Breast epithelium (tissue), 4 donors: ENCODE results near the gene NCDN. TPM values are rescaled to one million over a fixed set of nuclear protein-coding genes. Genes with fewer than 3 reads are reported as not detected.

Experiments
- DNase-seq, 2 donors: peaks; one replicate each; pipeline ENCODE4 v3.0.0-alpha.2; 2019; ENCODE audit warnings: low spot score in 2 of 2
- H3K27ac ChIP-seq, 2 donors: fragments of 200-600 bp; sonication (generic) in 1 of 2; one replicate each; pipeline ENCODE4 v1.5.1; 2016 to 2019; ENCODE audit warnings: mild to moderate bottlenecking in 1 of 2
- H3K27me3 ChIP-seq, 2 donors: fragments of 200-600 bp; sonication (generic) in 1 of 2; one replicate each; pipeline versions ENCODE4 v1.5.1 to v1.6.0; 2017 to 2019; ENCODE audit warnings: control low read depth in 1 of 2, mild to moderate bottlenecking in 1 of 2
- H3K36me3 ChIP-seq: fragments of 200-600 bp; one replicate; pipeline ENCODE4 v1.5.1; 2019
- H3K4me1 ChIP-seq, 2 donors: fragments of 200-600 bp; sonication (generic); one replicate each; pipeline ENCODE4 v1.5.1; 2016 to 2019; ENCODE audit warnings: control low read depth in 1 of 2
- H3K4me3 ChIP-seq, 3 donors: fragments of 200-600 bp; sonication (generic); 1 replicate in 2 of 3; 2 replicates in 1 of 3; pipeline ENCODE4 v1.5.1; 2016 to 2019; ENCODE audit warnings: mild to moderate bottlenecking in 3 of 3, moderate library complexity in 2 of 3
- H3K9me3 ChIP-seq, 2 donors: fragments of 200-600 bp; sonication (generic) in 1 of 2; one replicate each; pipeline ENCODE4 v1.5.1; 2016 to 2019; ENCODE audit warnings: control low read depth in 1 of 2
- POLR2A ChIP-seq: fragments of 450-650 bp; IDR thresholded peaks from one replicate; pipeline ENCODE4 v1.6.1; 2016; ENCODE audit warnings: antibody characterized with exemption, mild to moderate bottlenecking, moderate library complexity
- POLR2AphosphoS5 ChIP-seq, 3 donors: sonication (generic); formaldehyde crosslinking; IDR thresholded peaks; one replicate each; pipeline ENCODE4 v1.6.1; 2017; ENCODE audit warnings: antibody characterized with exemption in 3 of 3
- intact Hi-C: fragments of 100-400 bp; cut with DNase I; formaldehyde crosslinking; loops from one replicate; pipeline ENCODE4 v1.15.1; 2023; ENCODE audit warnings: low total_unique reads
- total RNA-seq, 3 donors: library from RNA; depleted of rRNA; stranded (reverse); fragments of >200 nt; gene quantifications; one replicate each; pipeline ENCODE4 v1.1.0, GENCODE V29; 2016
- TF ChIP-seq, protein P1 (sequence below), 3 donors: fragments of 450-650 bp; IDR thresholded peaks; one replicate each; pipeline ENCODE4 v1.5.1; 2016 to 2017; ENCODE audit warnings: antibody characterized with exemption in 3 of 3, mild to moderate bottlenecking in 3 of 3, moderate library complexity in 3 of 3

Gene NCDN
- total RNA-seq, 3 donors from 2014 or later = 9.9 to 22.3 (median 16.2) TPM

- TF ChIP-seq POLR2A (no peak), POLR2AphosphoS5 (IDR thresholded peaks at IDR 0.05) (no peak)
- TF ChIP-seq, protein P1, sequence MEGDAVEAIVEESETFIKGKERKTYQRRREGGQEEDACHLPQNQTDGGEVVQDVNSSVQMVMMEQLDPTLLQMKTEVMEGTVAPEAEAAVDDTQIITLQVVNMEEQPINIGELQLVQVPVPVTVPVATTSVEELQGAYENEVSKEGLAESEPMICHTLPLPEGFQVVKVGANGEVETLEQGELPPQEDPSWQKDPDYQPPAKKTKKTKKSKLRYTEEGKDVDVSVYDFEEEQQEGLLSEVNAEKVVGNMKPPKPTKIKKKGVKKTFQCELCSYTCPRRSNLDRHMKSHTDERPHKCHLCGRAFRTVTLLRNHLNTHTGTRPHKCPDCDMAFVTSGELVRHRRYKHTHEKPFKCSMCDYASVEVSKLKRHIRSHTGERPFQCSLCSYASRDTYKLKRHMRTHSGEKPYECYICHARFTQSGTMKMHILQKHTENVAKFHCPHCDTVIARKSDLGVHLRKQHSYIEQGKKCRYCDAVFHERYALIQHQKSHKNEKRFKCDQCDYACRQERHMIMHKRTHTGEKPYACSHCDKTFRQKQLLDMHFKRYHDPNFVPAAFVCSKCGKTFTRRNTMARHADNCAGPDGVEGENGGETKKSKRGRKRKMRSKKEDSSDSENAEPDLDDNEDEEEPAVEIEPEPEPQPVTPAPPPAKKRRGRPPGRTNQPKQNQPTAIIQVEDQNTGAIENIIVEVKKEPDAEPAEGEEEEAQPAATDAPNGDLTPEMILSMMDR (IDR thresholded peaks at IDR 0.05) = no peak
These were observed 29.2 kb downstream of the NCDN start for GRCh38 chr1:35586808-35587207.

GRCh38 chr1:35587736-35588135 lies 30.1 kb downstream of the NCDN start:
- intact Hi-C loops = no loop called here
- no peak for TF ChIP-seq POLR2AphosphoS5 (IDR thresholded peaks at IDR 0.05)
- TF ChIP-seq, protein P1 (IDR thresholded peaks at IDR 0.05) = no peak
- no peak for TF ChIP-seq POLR2A
- no peak overlapping the region for H3K27ac ChIP-seq
- DNase-seq = no peak
- no peak overlapping the region for H3K4me3 ChIP-seq
- H3K4me1 ChIP-seq = no peaks in the 10 kb centered on the region
- no peaks in the 10 kb centered on the region for H3K27me3 ChIP-seq
- H3K9me3 ChIP-seq = no peaks in the 10 kb centered on the region
- H3K36me3 ChIP-seq = no peaks in the 10 kb centered on the region

More at GRCh38 chr1:35586808-35587207, 29.2 kb downstream of the NCDN start:
- DNase-seq = no peak
- H3K4me1 ChIP-seq = no peaks in the 10 kb centered on the region
- H3K27me3 ChIP-seq = no peaks in the 10 kb centered on the region
- H3K36me3 ChIP-seq = no peaks in the 10 kb centered on the region
- H3K4me3 ChIP-seq = no peak overlapping the region
- H3K9me3 ChIP-seq = no peaks in the 10 kb centered on the region
- H3K27ac ChIP-seq = no peak overlapping the region
- intact Hi-C loops = no loop called here

- TF ChIP-seq POLR2A (no peak), POLR2AphosphoS5 (IDR thresholded peaks at IDR 0.05) (no peak)
- TF ChIP-seq, protein P1 (IDR thresholded peaks at IDR 0.05) = no peak
- intact Hi-C loops = no loop called here
- no peak for DNase-seq
- no peak overlapping the region for H3K4me3 ChIP-seq
- no peaks in the 10 kb centered on the region for H3K27me3 ChIP-seq
- no peak overlapping the region for H3K27ac ChIP-seq
- H3K9me3 ChIP-seq = no peaks in the 10 kb centered on the region
- no peaks in the 10 kb centered on the region for H3K36me3 ChIP-seq
- no peaks in the 10 kb centered on the region for H3K4me1 ChIP-seq
These were observed 30.8 kb downstream of the NCDN start for GRCh38 chr1:35588197-35588910.

GRCh38 chr1:35589516-35590427 lies 32.2 kb downstream of the NCDN start:
- H3K4me1 ChIP-seq = no peaks in the 10 kb centered on the region
- intact Hi-C loops = no loop called here
- H3K4me3 ChIP-seq = no peak overlapping the region
- H3K9me3 ChIP-seq = no peaks in the 10 kb centered on the region
- no peaks in the 10 kb centered on the region for H3K36me3 ChIP-seq
- no peak overlapping the region for H3K27ac ChIP-seq
- TF ChIP-seq POLR2AphosphoS5 (IDR thresholded peaks at IDR 0.05) (no peak), POLR2A (no peak)
- TF ChIP-seq, protein P1 (IDR thresholded peaks at IDR 0.05) = no peak
- DNase-seq = no peak
- H3K27me3 ChIP-seq = no peaks in the 10 kb centered on the region
